Endodermal cell (in vitro differentiated cells): ENCODE results near the gene MYRIP. TPM values are rescaled to one million over a fixed set of nuclear protein-coding genes. Genes with fewer than 3 reads are reported as not detected.
"Not testable (repeated sequence)": the region's sequence is repeated elsewhere in the genome, so short reads cannot be mapped to it uniquely, and the experiment has no call there.

ENCODE experiments used
- DNase-seq: peaks from one replicate; pipeline ENCODE4 v3.0.0-alpha.2; 2017
- H3K27ac ChIP-seq: 2 replicates; pipeline ENCODE4 v1.5.1; 2013; ENCODE audit warnings: mild to moderate bottlenecking, low read depth, low read length, moderate library complexity
- H3K27me3 ChIP-seq: 2 replicates; pipeline ENCODE4 v1.6.1; 2013; ENCODE audit warnings: mild to moderate bottlenecking, low read length, moderate library complexity; ENCODE audit not compliant: insufficient read depth, control insufficient read depth, poor library complexity, severe bottlenecking
- H3K36me3 ChIP-seq: 2 replicates; pipeline ENCODE4 v1.7.0; 2013; ENCODE audit warnings: mild to moderate bottlenecking, low read length, moderate library complexity; ENCODE audit not compliant: control insufficient read depth, insufficient read depth
- H3K4me1 ChIP-seq: one replicate; pipeline ENCODE4 v1.7.0; 2013; ENCODE audit warnings: low read length; ENCODE audit not compliant: control insufficient read depth, insufficient read depth
- H3K4me3 ChIP-seq: 2 replicates; pipeline ENCODE4 v1.5.1; 2013; ENCODE audit warnings: mild to moderate bottlenecking, low read length, moderate library complexity
- H3K9ac ChIP-seq: 2 replicates; pipeline ENCODE4 v1.6.1; 2013; ENCODE audit warnings: mild to moderate bottlenecking, low read length, moderate library complexity; ENCODE audit not compliant: poor library complexity, severe bottlenecking; ENCODE audit errors: extremely low read depth
- H3K9me3 ChIP-seq: 2 replicates; pipeline ENCODE4 v1.6.1; 2013; ENCODE audit warnings: mild to moderate bottlenecking, low read length, moderate library complexity; ENCODE audit not compliant: control insufficient read depth
- H3K27ac Mint-ChIP-seq: 2 replicates; pipeline ENCODE4 v1.8.0; 2020; ENCODE audit warnings: mixed read lengths
- H3K27me3 Mint-ChIP-seq: 2 replicates; pipeline ENCODE4 v1.8.0; 2021; ENCODE audit warnings: mild to moderate bottlenecking, mixed read lengths; ENCODE audit not compliant: insufficient read depth
- H3K36me3 Mint-ChIP-seq: 2 replicates; pipeline ENCODE4 v1.8.0; 2020; ENCODE audit warnings: low read depth, mixed read lengths
- H3K4me1 Mint-ChIP-seq: 2 replicates; pipeline ENCODE4 v1.8.0; 2020; ENCODE audit warnings: mixed read lengths
- H3K4me3 Mint-ChIP-seq: 2 replicates; pipeline ENCODE4 v1.8.0; 2020; ENCODE audit warnings: mild to moderate bottlenecking, moderate library complexity, mixed read lengths
- H3K9me3 Mint-ChIP-seq: 2 replicates; pipeline ENCODE4 v1.8.0; 2020; ENCODE audit warnings: mild to moderate bottlenecking, mixed read lengths
- CTCF ChIP-seq: fragments of 200-600 bp; sonication (generic); conservative IDR thresholded peaks from 2 replicates; pipeline ENCODE4 v1.5.0; 2021; ENCODE audit warnings: antibody characterized with exemption, mild to moderate bottlenecking
- WGBS, 2 experiments: methylation state at CpG; one replicate each; pipeline versions ENCODE4 v1.1.5 to v1.1.7; 2013; ENCODE audit warnings: missing lambda C conversion rate in 2 of 2, mixed read lengths in 1 of 2; ENCODE audit not compliant: insufficient coverage in 1 of 2, insufficient read length in 1 of 2; 5-methylcytosine and 5-hydroxymethylcytosine counted together
- total RNA-seq, 2 donors: library from RNA; stranded (reverse); fragmentation: NEBNext Ultra II Directional in 1 of 2; extraction: Animal tissue kit (Norgen Biotek cat#: 25700) in 1 of 2; gene quantifications; 2 replicates in 1 of 2; 3 replicates in 1 of 2; pipeline ENCODE4 v1.2.1, GENCODE V29; 2021

The MYRIP gene
- total RNA-seq, 2 donors from 2014 or later: 4.3 to 4.6 TPM

- no peak overlapping the region for H3K27ac ChIP-seq
- no peaks in the 10 kb centered on the region for H3K36me3 Mint-ChIP-seq
- H3K4me1 Mint-ChIP-seq: peaks cover 7% of the 10 kb centered on the region
- DNase-seq: no peak
- H3K4me3 Mint-ChIP-seq: no peak overlapping the region
- H3K4me3 ChIP-seq: no peak overlapping the region
- no peak for TF ChIP-seq CTCF
- H3K9me3 ChIP-seq: peaks cover 12% of the 10 kb centered on the region
- no peaks in the 10 kb centered on the region for H3K36me3 ChIP-seq
- H3K9ac ChIP-seq: no peak overlapping the region
- no peak overlapping the region for H3K27ac Mint-ChIP-seq
- H3K9me3 Mint-ChIP-seq: peaks cover 9% of the 10 kb centered on the region
- H3K4me1 ChIP-seq: peaks cover 4% of the 10 kb centered on the region
- no peaks in the 10 kb centered on the region for H3K27me3 Mint-ChIP-seq
- H3K27me3 ChIP-seq: no peaks in the 10 kb centered on the region
These were observed 273.7 kb downstream of the MYRIP start for GRCh38 chr3:40083066-40083465.

DNA sequence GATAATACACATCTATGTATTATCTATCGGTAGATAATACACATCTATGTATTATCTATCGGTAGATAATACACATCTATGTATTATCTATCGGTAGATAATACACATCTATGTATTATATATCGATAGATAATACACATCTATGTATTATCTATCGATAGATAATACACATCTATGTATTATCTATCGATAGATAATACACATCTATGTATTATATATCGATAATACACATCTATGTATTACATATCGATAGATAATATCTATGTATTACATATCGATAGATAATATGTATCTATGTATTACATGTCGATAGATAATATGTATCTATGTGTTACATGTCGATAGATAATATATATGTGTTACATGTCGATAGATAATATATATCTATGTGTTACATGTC is 275.0 kb downstream of the MYRIP start:
- WGBS, 2 experiments: no CpG with 5 or more reads among the region's 12 CpGs
- not testable (repeated sequence) for H3K27ac ChIP-seq, H3K27me3 Mint-ChIP-seq, H3K27me3 ChIP-seq, H3K4me3 Mint-ChIP-seq, H3K9me3 Mint-ChIP-seq, H3K36me3 Mint-ChIP-seq, H3K9ac ChIP-seq, H3K9me3 ChIP-seq, H3K27ac Mint-ChIP-seq, H3K4me3 ChIP-seq, H3K36me3 ChIP-seq, H3K4me1 ChIP-seq, DNase-seq
- H3K4me1 Mint-ChIP-seq: peaks cover 11% of the 10 kb centered on the region

- Mint-ChIP-seq H3K27ac (no peak overlapping the region), H3K27me3 (no peaks in the 10 kb centered on the region), H3K9me3 (peaks cover 5% of the 10 kb centered on the region), H3K36me3 (no peaks in the 10 kb centered on the region), H3K4me3 (no peak overlapping the region), H3K4me1 (peaks cover 11% of the 10 kb centered on the region)
- no peak overlapping the region for H3K9ac ChIP-seq
- DNase-seq: no peak
- TF ChIP-seq CTCF: no peak
- 89 to 94% methylated on average over 7 of the region's 7 CpGs for WGBS, 2 experiments
- no peaks in the 10 kb centered on the region for H3K9me3 ChIP-seq
- peaks cover 4% of the 10 kb centered on the region for H3K4me1 ChIP-seq
- H3K27me3 ChIP-seq: no peaks in the 10 kb centered on the region
- H3K27ac ChIP-seq: no peak overlapping the region
- no peaks in the 10 kb centered on the region for H3K36me3 ChIP-seq
- no peak overlapping the region for H3K4me3 ChIP-seq
These were observed 277.8 kb downstream of the MYRIP start for GRCh38 chr3:40086890-40087883.
